ENCODE data around the gene PRRC2B.

PRRC2B gene

GRCh38 chr9:131516930-131517329 is 123.0 kb downstream of the PRRC2B start:
- no peak for DNase-seq (ENCODE audit: low spot score)

DNA sequence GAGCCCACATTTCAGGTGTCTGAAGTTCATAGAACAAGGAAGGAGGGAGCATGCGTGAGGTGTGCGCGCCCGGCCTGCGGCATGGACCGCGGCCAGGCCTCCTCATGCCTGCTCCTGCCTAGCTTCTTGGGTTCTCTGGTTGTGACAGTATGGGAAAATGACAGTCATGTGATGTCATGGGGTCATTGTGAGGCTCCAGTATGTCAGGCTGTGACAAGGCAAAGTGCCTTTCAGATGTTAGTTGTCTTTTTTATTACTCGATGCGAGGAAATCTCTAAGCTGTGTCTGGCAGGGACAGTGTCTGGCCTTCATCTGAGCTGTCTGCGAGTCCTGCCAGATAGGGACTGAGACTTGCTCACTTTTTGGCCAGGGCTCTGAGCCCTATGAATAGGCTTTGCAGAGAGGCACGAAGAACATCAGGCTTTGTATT is 123.9 kb downstream of the PRRC2B start:
- no peak for DNase-seq (ENCODE audit: low spot score)

- no peak for DNase-seq (ENCODE audit: low spot score)
Observed at GRCh38 chr9:131518553-131518952, 124.7 kb downstream of the PRRC2B start.

- no peak for DNase-seq (ENCODE audit: low spot score)
Observed at GRCh38 chr9:131520503-131520902, 126.6 kb downstream of the PRRC2B start.

DNA sequence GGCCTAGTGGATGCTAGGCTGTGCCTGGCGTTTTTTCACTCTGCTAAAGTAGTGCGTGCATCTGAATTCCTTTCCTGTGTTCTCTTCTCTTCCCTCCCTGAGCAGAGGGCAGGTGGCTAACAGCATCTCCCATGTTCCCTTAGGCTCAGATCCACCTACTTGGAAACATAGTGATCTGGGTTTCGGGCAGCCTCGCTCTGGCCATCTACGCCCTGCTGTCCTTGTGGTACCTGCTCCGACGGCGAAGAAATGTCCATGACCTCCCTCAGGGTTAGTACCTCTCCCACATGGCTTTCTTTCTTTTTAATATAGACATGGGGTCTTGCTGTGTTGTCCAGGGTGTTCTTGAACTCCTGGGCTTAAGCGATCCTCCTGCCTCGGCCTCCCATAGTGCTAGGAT is 127.3 kb downstream of the PRRC2B start:
- DNase-seq (ENCODE audit: low spot score) = no peak

GRCh38 chr9:131521822-131522221 is 127.9 kb downstream of the PRRC2B start:
- DNase-seq (ENCODE audit: low spot score) = no peak

GRCh38 chr9:131522257-131523085 is 128.6 kb downstream of the PRRC2B start:
- DNase-seq (ENCODE audit: low spot score) = no peak

DNA sequence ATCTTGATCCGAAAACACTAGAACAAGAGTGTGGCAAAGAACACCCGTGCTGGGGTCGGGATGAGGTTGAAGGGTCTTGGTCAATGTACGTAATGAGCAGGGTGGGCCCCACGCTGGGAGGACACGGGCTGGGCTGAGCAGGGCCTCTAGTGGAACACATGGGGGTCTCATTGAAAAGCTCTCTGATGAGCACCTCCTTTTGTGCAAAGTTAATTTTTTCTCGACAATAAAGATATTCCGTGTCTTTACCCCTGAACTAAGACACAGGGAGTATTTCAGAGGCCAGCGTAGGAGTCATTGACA is 129.2 kb downstream of the PRRC2B start:
- no peak for DNase-seq (ENCODE audit: low spot score)

GRCh38 chr9:131523451-131524435 is 129.9 kb downstream of the PRRC2B start:
- no peak for DNase-seq (ENCODE audit: low spot score)

GRCh38 chr9:131524665-131525315 is 130.9 kb downstream of the PRRC2B start:
- DNase-seq (ENCODE audit: low spot score) = no peak

- no peak for DNase-seq (ENCODE audit: low spot score)
Observed at GRCh38 chr9:131525643-131526565, 132.0 kb downstream of the PRRC2B start.

GRCh38 chr9:131528186-131528585 is 134.3 kb downstream of the PRRC2B start:
- no peak for DNase-seq (ENCODE audit: low spot score)

DNA sequence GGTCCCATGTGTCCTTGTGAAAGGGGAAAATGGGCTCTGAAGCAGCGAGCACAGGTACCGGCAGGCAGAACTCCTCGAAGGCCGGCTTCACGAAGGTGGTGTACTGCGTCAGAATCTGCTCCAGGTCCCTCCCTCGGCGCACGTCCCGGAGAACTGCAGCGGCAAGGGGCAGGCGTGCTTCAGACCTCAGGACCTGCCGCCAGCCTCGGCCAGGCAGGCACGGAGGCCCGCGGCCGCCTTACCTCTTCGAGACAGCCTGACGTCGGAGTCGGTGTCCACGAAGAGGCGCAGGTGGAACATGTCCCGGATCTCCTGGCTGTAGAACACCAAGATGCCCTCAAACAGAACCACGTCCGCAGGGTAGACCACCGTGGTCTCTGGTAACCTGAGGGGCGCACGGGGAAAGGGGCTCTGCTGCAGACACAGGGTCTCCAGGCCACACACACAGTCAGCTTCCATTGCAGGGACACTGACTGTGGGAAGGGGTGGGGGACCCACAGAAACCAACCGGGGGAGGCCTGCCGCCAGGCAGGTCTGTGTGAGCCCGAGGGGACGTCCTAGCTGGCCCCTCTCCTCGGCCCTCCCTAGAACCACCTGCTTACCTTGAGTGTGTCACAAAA is 135.1 kb downstream of the PRRC2B start:
- DNase-seq (ENCODE audit: low spot score) = no peak

DNA sequence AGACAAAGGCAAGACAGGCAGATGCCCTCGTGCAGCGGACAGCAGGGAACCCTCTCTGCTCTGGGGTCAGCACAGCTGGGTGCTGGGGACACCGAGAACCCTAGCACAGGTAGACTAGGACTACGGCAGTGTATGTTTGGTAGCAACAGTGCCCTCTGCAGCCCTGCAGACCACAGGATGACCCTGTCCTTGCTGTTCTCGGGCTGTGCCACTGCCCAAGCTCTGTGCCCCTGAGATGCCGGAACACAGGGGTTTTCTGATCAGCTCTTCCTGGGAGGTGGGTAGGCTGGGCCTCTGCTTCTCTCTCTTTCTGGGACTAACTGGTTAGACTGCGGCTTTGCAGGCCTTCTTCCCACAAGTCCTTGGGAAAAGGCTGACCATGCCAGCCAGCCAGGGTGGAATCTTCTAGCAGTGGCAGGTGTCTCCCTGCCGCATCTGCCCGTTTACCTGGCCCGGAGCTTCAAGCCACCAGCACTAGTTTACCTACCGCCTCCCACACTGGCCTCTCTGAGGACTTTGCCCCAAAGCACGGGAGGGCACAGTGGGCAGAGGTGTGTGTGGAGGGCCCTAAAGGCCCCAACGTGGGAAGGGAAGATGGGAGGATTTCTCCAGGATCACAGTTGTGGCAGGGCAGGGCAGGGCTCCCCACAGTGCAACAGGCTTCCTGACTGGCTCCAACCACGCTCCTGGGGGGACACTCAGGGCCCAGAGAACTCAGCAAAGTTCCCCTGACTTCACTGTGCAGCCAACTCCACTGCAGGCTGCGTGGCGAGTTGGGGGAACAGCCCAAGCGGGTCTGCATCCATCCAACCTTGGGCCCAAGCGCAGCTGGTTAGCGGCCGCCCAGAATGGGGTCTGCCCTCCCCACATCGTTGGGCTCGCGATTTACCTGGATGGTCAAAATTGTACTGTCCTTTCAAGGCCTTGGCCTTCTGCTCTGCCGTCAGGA is 136.0 kb downstream of the PRRC2B start:
- DNase-seq (ENCODE audit: low spot score) = no peak

GRCh38 chr9:131530546-131530919 is 136.6 kb downstream of the PRRC2B start:
- peak; percentile 11 for DNase-seq (ENCODE audit: low spot score)

- DNase-seq (ENCODE audit: low spot score) = peak; percentile 78
Observed at GRCh38 chr9:131530920-131531832, 137.3 kb downstream of the PRRC2B start, which contains the start of gene UCK1. UCK1 (minus strand) TSS chr9:131531263; CDS start chr9:131531174, 89 bp downstream.

- DNase-seq (ENCODE audit: low spot score) = no peak
Observed at GRCh38 chr9:131534721-131535237, 140.9 kb downstream of the PRRC2B start.

DNA sequence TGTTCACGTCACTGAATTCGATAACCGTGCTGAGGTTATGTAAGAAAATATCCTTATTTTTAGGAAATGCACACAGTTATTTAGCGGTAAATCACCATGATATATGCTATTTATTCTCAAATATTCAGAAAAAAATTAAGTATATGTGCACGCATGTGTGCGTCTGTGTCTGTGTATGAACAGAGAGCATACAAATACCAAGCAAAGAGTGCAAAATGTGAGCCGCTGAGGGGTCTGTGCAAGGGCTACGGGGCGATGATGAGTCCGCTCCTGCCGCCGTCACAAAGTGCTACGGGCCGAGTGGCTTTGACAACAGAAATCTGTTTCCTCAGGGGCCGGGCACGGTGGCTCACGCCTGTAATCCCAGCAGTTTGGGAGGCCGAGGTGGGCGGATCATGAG is 144.1 kb downstream of the PRRC2B start:
- no peak for DNase-seq (ENCODE audit: low spot score)
